ENCODE measurements around the gene SSB.

The SSB gene

GRCh38 chr2:169781249-169782013, 17.2 kb upstream of the SSB start:
- no peak for TF ChIP-seq CTCF (IDR thresholded peaks at IDR 0.05; ENCODE audit: low read depth, low read length, missing control alignments)
- no peak overlapping the region for H3K4me3 ChIP-seq (ENCODE audit: low read depth, low read length)
- DNase-seq (ENCODE audit: low read depth): no peak

GRCh38 chr2:169782513-169782912, 16.2 kb upstream of the SSB start:
- no peak for TF ChIP-seq CTCF (IDR thresholded peaks at IDR 0.05; ENCODE audit: low read depth, low read length, missing control alignments)
- H3K4me3 ChIP-seq (ENCODE audit: low read depth, low read length): no peak overlapping the region
- DNase-seq (ENCODE audit: low read depth): no peak

GRCh38 chr2:169790581-169790980, 8.1 kb upstream of the SSB start:
- no peak for TF ChIP-seq CTCF (IDR thresholded peaks at IDR 0.05; ENCODE audit: low read depth, low read length, missing control alignments)
- no peak overlapping the region for H3K4me3 ChIP-seq (ENCODE audit: low read depth, low read length)
- no peak for DNase-seq (ENCODE audit: low read depth)

- no peak for TF ChIP-seq CTCF (IDR thresholded peaks at IDR 0.05; ENCODE audit: low read depth, low read length, missing control alignments)
- no peak overlapping the region for H3K4me3 ChIP-seq (ENCODE audit: low read depth, low read length)
- DNase-seq (ENCODE audit: low read depth): no peak
Observed at GRCh38 chr2:169795181-169795580, 3.5 kb upstream of the SSB start.

- TF ChIP-seq CTCF (IDR thresholded peaks at IDR 0.05; ENCODE audit: low read depth, low read length, missing control alignments): no peak
- H3K4me3 ChIP-seq (ENCODE audit: low read depth, low read length): no peak overlapping the region
- no peak for DNase-seq (ENCODE audit: low read depth)
Observed at GRCh38 chr2:169796441-169796840, 2.2 kb upstream of the SSB start.

GRCh38 chr2:169797601-169798000, 1.1 kb upstream of the SSB start:
- no peak for DNase-seq (ENCODE audit: low read depth)
- no peak for TF ChIP-seq CTCF (IDR thresholded peaks at IDR 0.05; ENCODE audit: low read depth, low read length, missing control alignments)
- H3K4me3 ChIP-seq (ENCODE audit: low read depth, low read length): no peak overlapping the region

GRCh38 chr2:169798397-169798717, 314 bp upstream of the SSB start:
- DNase-seq (ENCODE audit: low read depth): no peak
- H3K4me3 ChIP-seq (ENCODE audit: low read depth, low read length): peak overlapping the region; percentile 76
- no peak for TF ChIP-seq CTCF (IDR thresholded peaks at IDR 0.05; ENCODE audit: low read depth, low read length, missing control alignments)

Measured in GM12864 (cell line).